NB4 (cell line): ENCODE data around the gene SEMA4C.
"Not testable (repeated sequence)": the region's sequence is repeated elsewhere in the genome, so short reads cannot be mapped to it uniquely, and the experiment has no call there.

ENCODE experiments used
- DNase-seq: peaks from one replicate; pipeline ENCODE4 v3.0.0; 2010; ENCODE audit warnings: low read depth
- H3K4me3 ChIP-seq: one replicate; pipeline ENCODE4 v1.5.1; 2011; ENCODE audit warnings: mild to moderate bottlenecking, low read depth, low read length, moderate library complexity
- MYC ChIP-seq: IDR thresholded peaks from 2 replicates; pipeline ENCODE4 v1.6.1; 2011; ENCODE audit warnings: low read depth, low read length
- POLR2A ChIP-seq: IDR thresholded peaks from 2 replicates; pipeline ENCODE4 v1.6.1; 2011; ENCODE audit warnings: mild to moderate bottlenecking; ENCODE audit not compliant: insufficient read length; ENCODE audit errors: extremely low read depth
- TF ChIP-seq, protein P1 (sequence below): IDR thresholded peaks from one replicate; pipeline ENCODE4 v1.5.1; 2012; ENCODE audit warnings: low read depth, low read length
- TF ChIP-seq, protein P2 (sequence below): IDR thresholded peaks from 2 replicates; pipeline ENCODE4 v1.6.1; 2011; ENCODE audit warnings: low read depth, low read length

SEMA4C gene

DNA sequence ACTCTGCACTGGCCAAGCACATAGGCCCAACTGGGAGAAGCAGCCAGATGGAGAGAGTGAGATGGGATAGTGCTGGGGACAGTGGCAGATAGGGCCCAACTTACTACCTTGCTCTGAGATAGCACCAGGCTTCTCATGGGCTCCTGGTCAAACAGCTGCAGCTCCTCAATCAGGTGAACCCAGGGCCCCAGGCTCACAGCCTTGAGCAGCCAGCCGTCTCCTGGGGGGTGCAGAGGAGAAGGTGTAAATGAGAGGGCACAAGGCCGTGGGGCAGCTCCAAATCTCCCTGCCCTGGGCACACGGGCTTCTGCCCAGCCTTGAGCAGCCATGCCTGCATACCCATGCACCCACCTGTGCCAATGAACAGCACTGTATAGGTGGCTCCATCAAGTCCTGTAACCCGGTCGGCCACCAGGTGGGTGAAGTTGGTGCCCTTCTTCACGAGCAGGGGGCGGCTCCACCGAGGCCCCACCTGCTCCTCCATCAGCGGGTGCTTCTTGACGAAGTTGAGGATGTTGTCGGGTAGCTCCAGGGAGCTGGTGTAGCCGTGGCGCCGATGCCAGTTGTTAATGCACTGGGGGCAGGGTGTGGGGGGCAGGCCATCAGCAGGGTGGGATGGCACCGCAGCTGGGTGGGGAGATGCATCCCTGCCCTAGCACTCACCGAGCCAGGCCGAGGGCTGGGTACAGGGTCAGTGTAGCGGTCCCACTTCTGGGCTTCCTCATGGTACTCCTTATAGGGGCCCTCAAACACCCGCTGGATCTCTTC, 6.1 kb downstream of the SEMA4C start:
- no peak overlapping the region for H3K4me3 ChIP-seq
- no peak for DNase-seq
- no peak for TF ChIP-seq POLR2A
- TF ChIP-seq MYC: no peak
- TF ChIP-seq, protein P1, sequence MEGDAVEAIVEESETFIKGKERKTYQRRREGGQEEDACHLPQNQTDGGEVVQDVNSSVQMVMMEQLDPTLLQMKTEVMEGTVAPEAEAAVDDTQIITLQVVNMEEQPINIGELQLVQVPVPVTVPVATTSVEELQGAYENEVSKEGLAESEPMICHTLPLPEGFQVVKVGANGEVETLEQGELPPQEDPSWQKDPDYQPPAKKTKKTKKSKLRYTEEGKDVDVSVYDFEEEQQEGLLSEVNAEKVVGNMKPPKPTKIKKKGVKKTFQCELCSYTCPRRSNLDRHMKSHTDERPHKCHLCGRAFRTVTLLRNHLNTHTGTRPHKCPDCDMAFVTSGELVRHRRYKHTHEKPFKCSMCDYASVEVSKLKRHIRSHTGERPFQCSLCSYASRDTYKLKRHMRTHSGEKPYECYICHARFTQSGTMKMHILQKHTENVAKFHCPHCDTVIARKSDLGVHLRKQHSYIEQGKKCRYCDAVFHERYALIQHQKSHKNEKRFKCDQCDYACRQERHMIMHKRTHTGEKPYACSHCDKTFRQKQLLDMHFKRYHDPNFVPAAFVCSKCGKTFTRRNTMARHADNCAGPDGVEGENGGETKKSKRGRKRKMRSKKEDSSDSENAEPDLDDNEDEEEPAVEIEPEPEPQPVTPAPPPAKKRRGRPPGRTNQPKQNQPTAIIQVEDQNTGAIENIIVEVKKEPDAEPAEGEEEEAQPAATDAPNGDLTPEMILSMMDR: no peak
- TF ChIP-seq, protein P2, sequence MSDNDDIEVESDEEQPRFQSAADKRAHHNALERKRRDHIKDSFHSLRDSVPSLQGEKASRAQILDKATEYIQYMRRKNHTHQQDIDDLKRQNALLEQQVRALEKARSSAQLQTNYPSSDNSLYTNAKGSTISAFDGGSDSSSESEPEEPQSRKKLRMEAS: no peak

DNA sequence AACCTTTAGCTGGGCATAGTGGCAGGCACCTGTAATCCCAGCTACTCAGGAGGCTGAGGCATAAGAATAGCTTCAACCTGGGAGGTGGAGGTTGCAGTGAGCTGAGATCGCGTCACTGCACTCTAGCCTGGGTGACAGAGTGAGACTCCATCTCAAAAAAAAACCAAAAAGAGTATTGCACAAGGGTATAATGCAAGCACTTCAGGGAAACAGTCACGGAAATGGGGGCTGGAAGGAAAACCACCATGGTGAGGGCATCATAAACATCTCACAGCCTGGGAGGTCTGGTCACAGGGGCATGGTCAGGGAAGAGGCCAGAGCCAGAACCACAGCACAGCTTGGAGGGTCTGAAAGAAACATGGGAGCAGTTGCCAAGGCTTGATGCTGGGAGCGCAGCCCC, 6.8 kb downstream of the SEMA4C start:
- DNase-seq, H3K4me3 ChIP-seq: not testable (repeated sequence)

DNA sequence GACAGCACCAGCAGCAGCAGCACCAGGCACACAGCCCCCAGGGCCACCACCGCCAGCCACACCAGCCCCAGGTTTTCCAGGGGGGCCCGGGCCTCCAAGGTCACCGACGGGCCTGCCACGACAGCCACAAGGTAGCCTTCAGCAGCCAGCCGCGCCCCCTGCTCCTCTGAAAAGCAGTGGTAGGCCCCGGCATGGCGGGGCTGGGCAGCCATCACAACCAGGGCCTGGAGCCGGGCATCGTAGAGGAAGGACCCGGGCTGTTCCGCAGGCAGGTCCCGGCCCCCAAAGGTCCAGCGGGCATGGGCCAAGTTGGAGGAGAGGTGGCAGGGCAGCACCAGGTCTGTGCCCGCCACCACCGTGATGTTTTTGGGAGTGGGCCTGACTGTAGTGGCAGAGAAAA, 8.8 kb downstream of the SEMA4C start:
- no peak overlapping the region for H3K4me3 ChIP-seq
- TF ChIP-seq, protein P2: no peak
- TF ChIP-seq POLR2A: no peak
- no peak for TF ChIP-seq MYC
- TF ChIP-seq, protein P1: no peak
- no peak for DNase-seq

DNA sequence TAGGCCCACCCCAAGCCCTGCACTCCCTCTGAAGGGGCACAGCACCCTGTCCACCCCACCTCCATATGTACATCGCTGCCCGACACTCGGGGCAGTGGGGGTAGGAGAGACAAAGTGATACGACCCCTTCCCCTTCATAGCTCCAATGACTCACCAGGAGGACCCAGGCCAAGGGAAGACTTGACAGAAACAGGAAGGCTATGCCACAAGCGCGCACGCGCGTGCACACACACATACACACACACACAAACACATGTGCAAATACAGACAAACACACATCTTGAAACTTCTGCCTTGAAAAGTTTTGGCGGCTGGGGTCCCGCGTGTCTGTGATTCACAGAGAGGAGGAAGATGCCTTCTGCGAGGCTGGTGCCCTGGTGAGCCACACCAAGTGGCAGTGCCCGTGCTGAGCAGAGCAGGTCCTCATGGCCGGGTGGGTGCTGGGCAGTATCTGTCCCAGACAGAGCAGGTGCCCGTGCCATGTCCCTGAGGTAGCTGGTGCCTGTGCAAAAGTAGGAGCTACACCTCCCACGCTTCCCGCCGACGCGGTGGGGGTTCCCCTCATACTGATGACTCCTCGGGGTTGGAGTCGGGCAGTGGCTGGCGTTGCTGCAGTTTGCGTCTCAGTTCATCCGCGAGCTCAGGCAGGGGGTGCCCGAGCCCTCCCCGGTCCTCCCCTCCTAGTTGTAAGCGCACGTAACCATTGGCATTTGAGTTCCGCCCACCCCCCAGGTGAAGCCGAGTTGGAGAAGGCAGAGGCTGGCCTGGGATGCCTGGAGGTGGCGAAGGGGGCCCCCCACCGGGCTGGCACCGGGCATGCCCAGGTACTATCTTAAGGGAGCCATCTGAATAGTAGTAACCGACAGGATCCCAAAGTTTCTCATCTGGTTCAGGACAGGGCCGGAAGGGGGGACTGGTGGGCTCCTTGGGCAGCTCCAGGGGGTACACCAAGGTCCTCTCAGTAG, 9.5 kb downstream of the SEMA4C start:
- DNase-seq: no peak
- no peak for TF ChIP-seq MYC
- TF ChIP-seq, protein P1: no peak
- no peak for TF ChIP-seq POLR2A
- H3K4me3 ChIP-seq: no peak overlapping the region

DNA sequence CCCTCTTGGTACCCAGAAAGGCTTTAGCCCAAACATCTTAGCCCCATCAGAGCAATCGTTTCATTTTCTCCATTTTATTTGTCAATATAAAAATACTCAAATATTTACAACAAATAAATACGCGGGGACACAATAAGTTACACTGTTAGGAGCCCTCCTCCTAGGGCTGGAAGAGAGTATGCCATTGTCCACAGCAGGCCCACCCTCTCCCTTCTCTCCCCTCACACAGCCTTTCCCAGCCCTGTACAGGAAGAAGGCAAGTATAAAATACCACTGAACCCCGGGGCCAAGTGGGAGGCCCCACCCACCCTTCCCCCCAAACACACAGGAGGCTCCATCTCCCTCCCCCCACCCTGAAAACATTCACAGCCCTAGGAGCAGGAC, 10.2 kb downstream of the SEMA4C start:
- H3K4me3 ChIP-seq: no peak overlapping the region
- no peak for DNase-seq
- TF ChIP-seq, protein P2: no peak
- no peak for TF ChIP-seq POLR2A
- TF ChIP-seq, protein P1: no peak
- no peak for TF ChIP-seq MYC

DNA sequence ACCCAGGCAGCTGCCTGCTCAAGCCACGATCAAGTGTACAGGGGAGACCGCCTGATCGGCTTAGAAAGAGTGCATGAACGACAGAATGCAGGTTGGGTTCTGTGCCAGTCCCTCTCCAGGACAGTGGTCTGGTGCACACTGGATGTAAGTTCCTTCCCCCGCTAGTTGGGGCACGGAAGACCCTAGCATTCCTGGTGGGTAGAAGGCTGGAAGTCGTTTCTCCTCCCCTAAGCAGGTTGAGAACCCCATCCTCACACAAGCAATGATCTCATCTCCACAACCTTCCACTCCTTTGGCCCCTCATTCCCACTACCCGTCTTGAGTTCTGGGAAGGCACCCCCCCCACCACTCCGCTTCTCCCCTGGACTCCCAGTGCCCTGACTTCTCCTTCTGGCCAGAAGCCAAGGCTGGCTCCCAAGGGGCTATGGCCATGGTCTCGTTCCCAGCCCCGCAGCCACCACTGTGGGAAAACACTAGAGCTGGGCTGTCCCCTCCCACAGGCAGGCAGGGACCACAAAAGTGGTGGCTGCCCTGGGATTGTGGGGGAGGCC, 10.7 kb downstream of the SEMA4C start:
- H3K4me3 ChIP-seq: no peak overlapping the region

More for the DNA sequence above, 10.7 kb downstream of the SEMA4C start:
- DNase-seq: no peak
- TF ChIP-seq POLR2A: no peak
- TF ChIP-seq, protein P1: no peak
- TF ChIP-seq, protein P2: no peak
- TF ChIP-seq MYC: no peak
